GM19455 (cell line): ENCODE measurements around the gene NARS2.

Experiments
- ATAC-seq: cut with Tn5 transposase; IDR thresholded peaks from one replicate; pipeline ENCODE4 v1.9.1; 2021; ENCODE audit not compliant: unreplicated experiment

Gene NARS2

GRCh38 chr11:78417175-78417887, 157.3 kb downstream of the NARS2 start, which contains the start of gene GAB2:
Gene GAB2 (minus strand): TSS chr11:78417820. CDS start chr11:78417720, 100 bp downstream.
- ATAC-seq: peak; percentile 12

GRCh38 chr11:78416285-78417174, 158.1 kb downstream of the NARS2 start:
- peak; percentile 52 for ATAC-seq

- no peak for ATAC-seq
Measured at GRCh38 chr11:78415338-78415737, 159.3 kb downstream of the NARS2 start.

- ATAC-seq: no peak
Measured at GRCh38 chr11:78414321-78415051, 160.2 kb downstream of the NARS2 start.

GRCh38 chr11:78408619-78409018, 166.0 kb downstream of the NARS2 start:
- ATAC-seq: no peak

GRCh38 chr11:78406568-78407196, 168.0 kb downstream of the NARS2 start:
- ATAC-seq: no peak

- no peak for ATAC-seq
Measured at GRCh38 chr11:78405805-78406204, 168.9 kb downstream of the NARS2 start.

GRCh38 chr11:78403781-78404180, 170.9 kb downstream of the NARS2 start:
- ATAC-seq: no peak

- no peak for ATAC-seq
Measured at GRCh38 chr11:78402847-78403246, 171.8 kb downstream of the NARS2 start.

GRCh38 chr11:78400702-78401101, 174.0 kb downstream of the NARS2 start:
- no peak for ATAC-seq

GRCh38 chr11:78400116-78400515, 174.5 kb downstream of the NARS2 start:
- no peak for ATAC-seq

- no peak for ATAC-seq
Measured at GRCh38 chr11:78399136-78399535, 175.5 kb downstream of the NARS2 start.

- no peak for ATAC-seq
Measured at GRCh38 chr11:78398715-78399114, 175.9 kb downstream of the NARS2 start.

GRCh38 chr11:78397398-78397797, 177.3 kb downstream of the NARS2 start:
- ATAC-seq: no peak

GRCh38 chr11:78395597-78395996, 179.1 kb downstream of the NARS2 start:
- no peak for ATAC-seq

GRCh38 chr11:78392854-78393253, 181.8 kb downstream of the NARS2 start:
- no peak for ATAC-seq

- ATAC-seq: no peak
Measured at GRCh38 chr11:78391424-78391823, 183.2 kb downstream of the NARS2 start.

GRCh38 chr11:78390809-78391208, 183.9 kb downstream of the NARS2 start:
- ATAC-seq: no peak

GRCh38 chr11:78386215-78386941, 188.3 kb downstream of the NARS2 start:
- no peak for ATAC-seq
